Fibroblast of lung (primary cell): Measurements from ENCODE around the gene ATXN1. TPM values are rescaled to one million over a fixed set of nuclear protein-coding genes. Genes with fewer than 3 reads are reported as not detected.

ENCODE experiments used
- DNase-seq, 2 donors: peaks; one replicate each; pipeline versions ENCODE4 v3.0.0 to v3.0.0-alpha.2; 2010; ENCODE audit warnings: low read depth in 2 of 2
- H2AFZ ChIP-seq: 2 replicates; pipeline ENCODE4 v1.5.1; 2012; ENCODE audit warnings: low read length, control low read depth, inconsistent platforms
- H3K27ac ChIP-seq: 2 replicates; pipeline ENCODE4 v1.5.1; 2011; ENCODE audit warnings: low read length, control low read depth; ENCODE audit not compliant: insufficient read depth
- H3K27me3 ChIP-seq: 2 replicates; pipeline ENCODE4 v1.5.1; 2011; ENCODE audit warnings: mild to moderate bottlenecking, low read length; ENCODE audit not compliant: control insufficient read depth, insufficient read depth
- H3K36me3 ChIP-seq: 2 replicates; pipeline ENCODE4 v1.5.1; 2011; ENCODE audit warnings: low read length; ENCODE audit not compliant: control insufficient read depth, insufficient read depth
- H3K4me1 ChIP-seq: 2 replicates; pipeline ENCODE4 v1.5.1; 2011; ENCODE audit warnings: low read length; ENCODE audit not compliant: control insufficient read depth, insufficient read depth; ENCODE audit errors: extremely low read depth
- H3K4me2 ChIP-seq: 2 replicates; pipeline ENCODE4 v1.5.1; 2011; ENCODE audit warnings: low read length, control low read depth; ENCODE audit not compliant: insufficient read depth; ENCODE audit errors: extremely low read depth
- H3K4me3 ChIP-seq, 4 experiments: fragments of 200-600 bp in 1 of 4; sonication (generic) in 1 of 4; replicated peaks in 1 of 4; 2 replicates each; pipeline ENCODE4 v1.5.1; 2011 to 2016; ENCODE audit warnings: low read length in 4 of 4, low read depth in 3 of 4, mild to moderate bottlenecking in 3 of 4, control low read depth in 2 of 4, inconsistent platforms in 1 of 4, mixed read lengths in 1 of 4; ENCODE audit not compliant: insufficient read depth in 1 of 4; ENCODE audit errors: control extremely low read depth in 1 of 4
- H3K79me2 ChIP-seq: 2 replicates; pipeline ENCODE4 v1.5.1; 2012; ENCODE audit warnings: mild to moderate bottlenecking, low read length, inconsistent platforms; ENCODE audit not compliant: control insufficient read depth, insufficient read depth
- H3K9ac ChIP-seq: 2 replicates; pipeline ENCODE4 v1.5.1; 2011; ENCODE audit warnings: mild to moderate bottlenecking, low read length, control low read depth; ENCODE audit not compliant: insufficient read depth
- H3K9me3 ChIP-seq: 2 replicates; pipeline ENCODE4 v1.5.1; 2012; ENCODE audit warnings: low read depth, low read length; ENCODE audit not compliant: control insufficient read depth, insufficient read depth
- H4K20me1 ChIP-seq: 2 replicates; pipeline ENCODE4 v1.5.1; 2011; ENCODE audit warnings: low read length; ENCODE audit not compliant: control insufficient read depth, insufficient read depth; ENCODE audit errors: extremely low read depth
- CTCF ChIP-seq, 2 donors: IDR thresholded peaks in 1 of 2; conservative IDR thresholded peaks in 1 of 2; 1 replicate in 1 of 2; 2 replicates in 1 of 2; pipeline ENCODE4 v1.5.1; 2011 to 2012; ENCODE audit warnings: low read length in 2 of 2, control low read depth in 1 of 2, inconsistent platforms in 1 of 2, low read depth in 1 of 2, mild to moderate bottlenecking in 1 of 2
- EZH2 ChIP-seq: IDR thresholded peaks from 2 replicates; pipeline ENCODE4 v1.5.1; 2012; ENCODE audit warnings: low read length, control low read depth, mild to moderate bottlenecking; ENCODE audit errors: missing control alignments
- polyA plus RNA-seq, 2 donors: library from polyadenylated mRNA; depleted of rRNA in 1 of 2; stranded (reverse) in 1 of 2; unstranded in 1 of 2; fragments of >200 nt; gene quantifications; 2 replicates each; pipeline ENCODE4 v1.2.1, GENCODE V29; 2011 to 2012; ENCODE audit warnings: missing spikeins in 1 of 2
- total RNA-seq: library from RNA; depleted of rRNA; stranded (reverse); fragments of >200 nt; gene quantifications from 2 replicates; pipeline ENCODE4 v1.2.1, GENCODE V29; 2014

Gene ATXN1
- total and polyA plus RNA-seq, 2 donors (not counting 1 experiment from before 2014, with no cell fraction given): 15.8 to 40.5 TPM

GRCh38 chr6:16687045-16687444, 74.2 kb downstream of the ATXN1 start:
- Histone ChIP-seq H3K27ac (no peak overlapping the region), H3K36me3 (no peaks in the 10 kb centered on the region), H4K20me1 (peaks cover 1% of the 10 kb centered on the region), H3K4me2 (no peak overlapping the region), H3K9me3 (no peaks in the 10 kb centered on the region), H3K4me3 (no peak overlapping the region), H3K79me2 (peaks cover 2% of the 10 kb centered on the region), H3K27me3 (no peaks in the 10 kb centered on the region), H3K9ac (no peak overlapping the region), H2AFZ (no peak overlapping the region), H3K4me1 (peaks cover 17% of the 10 kb centered on the region)
- no peak for DNase-seq
- TF ChIP-seq CTCF (conservative IDR thresholded peaks at IDR 0.05 in 1 of 2, IDR thresholded peaks at IDR 0.05 in 1 of 2; ENCODE audit: low read depth in 1 of 2, low read length in 2 of 2) (no peak), EZH2 (no peak)

DNA sequence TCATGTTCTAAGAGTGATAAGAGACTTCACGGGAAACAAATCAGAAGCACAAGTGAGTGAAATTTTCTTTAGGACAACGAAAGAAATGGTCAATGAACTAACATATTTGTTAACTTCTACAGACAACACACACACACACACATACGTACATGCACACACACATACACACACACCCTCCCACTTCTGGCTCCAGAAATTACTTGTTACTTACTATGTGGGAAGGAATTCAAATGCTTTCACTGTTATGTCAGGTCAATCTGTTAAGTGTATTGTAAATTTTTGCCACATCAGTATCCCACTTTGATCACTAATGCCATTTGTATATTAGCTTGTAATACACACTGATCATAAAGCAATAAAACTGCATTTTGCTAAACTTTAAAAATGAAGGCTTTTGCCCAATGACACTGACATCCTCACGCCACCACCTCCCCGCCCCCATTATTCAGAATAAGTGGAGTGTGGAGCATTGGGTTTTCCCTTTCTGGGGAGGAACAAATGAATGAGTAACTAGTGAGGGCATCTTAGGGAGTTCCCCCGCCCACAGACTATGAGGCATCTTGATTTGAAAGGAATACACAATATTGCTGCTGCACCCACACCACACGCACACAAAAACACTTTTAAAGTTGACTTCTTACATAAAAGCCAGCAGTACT, 76.2 kb downstream of the ATXN1 start:
- Histone ChIP-seq H3K27ac (no peak overlapping the region), H3K9ac (no peak overlapping the region), H3K36me3 (no peaks in the 10 kb centered on the region)

DNA sequence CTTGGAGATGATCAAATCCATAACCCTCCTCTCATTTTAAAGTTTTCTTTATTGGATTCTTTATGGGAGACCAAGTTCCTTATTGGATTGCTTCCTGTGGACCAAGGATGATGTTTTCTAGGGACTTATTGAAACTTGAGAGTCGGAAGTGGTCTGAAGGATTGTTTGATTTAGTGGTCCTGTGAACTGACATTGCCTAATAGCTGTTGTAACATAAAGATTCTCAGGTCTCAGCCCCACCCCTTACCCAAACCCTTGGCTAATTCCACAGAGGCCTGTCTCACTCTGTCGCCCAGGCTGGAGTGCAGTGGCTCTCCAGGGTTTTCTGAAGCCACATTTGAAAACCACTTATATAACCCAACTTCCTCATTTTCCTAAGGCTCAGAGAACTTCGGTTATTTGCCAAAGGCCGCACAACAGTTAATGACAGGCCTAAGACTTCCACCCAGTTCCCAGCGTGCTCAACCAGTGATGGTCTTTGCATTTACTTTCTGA, 77.0 kb downstream of the ATXN1 start:
- Histone ChIP-seq H3K4me2 (no peak overlapping the region), H3K9me3 (no peaks in the 10 kb centered on the region), H3K27me3 (no peaks in the 10 kb centered on the region), H4K20me1 (peaks cover 1% of the 10 kb centered on the region), H3K27ac (no peak overlapping the region), H3K36me3 (no peaks in the 10 kb centered on the region), H3K4me3 (no peak overlapping the region), H3K79me2 (peaks cover 2% of the 10 kb centered on the region), H3K4me1 (peaks cover 15% of the 10 kb centered on the region), H3K9ac (no peak overlapping the region), H2AFZ (no peak overlapping the region)
- TF ChIP-seq EZH2: no peak
- DNase-seq: peak; percentile 37 to 52

More for the DNA sequence above, 76.2 kb downstream of the ATXN1 start:
- no peaks in the 10 kb centered on the region for H3K9me3 ChIP-seq
- TF ChIP-seq EZH2 (no peak), CTCF (conservative IDR thresholded peaks at IDR 0.05 in 1 of 2, IDR thresholded peaks at IDR 0.05 in 1 of 2; ENCODE audit: low read depth in 1 of 2, low read length in 2 of 2) (no peak)
- peaks cover 1% of the 10 kb centered on the region for H4K20me1 ChIP-seq
- H3K4me3 ChIP-seq: no peak overlapping the region
- no peak overlapping the region for H3K4me2 ChIP-seq
- no peak overlapping the region for H2AFZ ChIP-seq
- peaks cover 2% of the 10 kb centered on the region for H3K79me2 ChIP-seq
- H3K4me1 ChIP-seq: peaks cover 15% of the 10 kb centered on the region
- peak in 1 of 2 donors; percentile 90 for DNase-seq
- H3K27me3 ChIP-seq: no peaks in the 10 kb centered on the region
